HCT116 (cell line): ENCODE data around the gene RHEB. TPM values are rescaled to one million over a fixed set of nuclear protein-coding genes. Genes with fewer than 3 reads are reported as not detected.

ENCODE experiments used
- ATAC-seq: fragments of 200-7000 bp; cut with Tn5 transposase; 2 replicates; pipeline ENCODE4 v1.9.1; 2020; ENCODE audit warnings: mild to moderate bottlenecking, moderate library complexity
- BruUV-seq: library from RNA; stranded (reverse); fragments of 400-500 nt; replicated peaks from 2 replicates; lab custom pipeline; 2021; lab: Mats Ljungman, UMichigan
- CTCF ChIA-PET: fragments of 300-600 bp; sonication (Branson Sonifier 250); formaldehyde crosslinking; loops from one replicate; lab custom pipeline; 2021; ENCODE audit warnings: antibody characterized with exemption; lab: Charles Lee
- POLR2A ChIA-PET: fragments of 300-600, 350-600 bp; sonication (Branson Sonifier 250); formaldehyde crosslinking; loops from one replicate; lab custom pipeline; 2021; ENCODE audit warnings: antibody characterized with exemption; lab: Charles Lee
- RAD21 ChIA-PET, 2 experiments: fragments of 300-600 bp; sonication (Branson Sonifier 250); formaldehyde crosslinking; loops; one replicate each; lab custom pipeline; 2023; ENCODE audit warnings: low total read pairs in 2 of 2; ENCODE audit not compliant: uncharacterized antibody in 2 of 2, unreplicated experiment in 2 of 2, low non-redundant PET in 1 of 2; lab: Charles Lee
- DNase-seq: peaks from one replicate; pipeline ENCODE4 v3.0.0-alpha.2; 2010; ENCODE audit warnings: low read depth, low spot score
- H2AFZ ChIP-seq: fragments of 200-600 bp; shearing (Covaris generic), sonication (generic); 2 replicates; pipeline ENCODE4 v1.6.1; 2017; ENCODE audit warnings: low read depth, mixed run types, mixed read lengths, antibody characterized with exemption, low read length; ENCODE audit not compliant: poor library complexity, severe bottlenecking
- H3K27ac ChIP-seq: 2 replicates; pipeline ENCODE4 v1.5.1; 2012; ENCODE audit warnings: low read depth, low read length
- H3K27me3 ChIP-seq: fragments of 200-600 bp; sonication (generic); 2 replicates; pipeline ENCODE4 v1.6.1; 2016; ENCODE audit warnings: mixed run types, low read length, mixed read lengths; ENCODE audit not compliant: insufficient read depth
- H3K36me3 ChIP-seq, 2 experiments: fragments of 200-500 bp in 1 of 2; fragments of 200-600 bp in 1 of 2; sonication (Bioruptor generic) in 1 of 2; sonication (generic) in 1 of 2; 2 replicates each; pipeline versions ENCODE4 v1.5.1 to v1.6.1; 2014 to 2016; ENCODE audit warnings: low read length in 2 of 2, inconsistent platforms in 1 of 2, mixed read lengths in 1 of 2, mixed run types in 1 of 2; ENCODE audit not compliant: insufficient read depth in 2 of 2, control insufficient read depth in 1 of 2
- H3K4me1 ChIP-seq, 2 experiments: fragments of 200-600 bp in 1 of 2; sonication (generic) in 1 of 2; 2 replicates each; pipeline versions ENCODE4 v1.5.1 to v1.6.1; 2012 to 2017; ENCODE audit warnings: low read length in 2 of 2, inconsistent platforms in 1 of 2, mild to moderate bottlenecking in 1 of 2, mixed read lengths in 1 of 2, mixed run types in 1 of 2, moderate library complexity in 1 of 2; ENCODE audit not compliant: insufficient read depth in 2 of 2, control insufficient read depth in 1 of 2
- H3K4me2 ChIP-seq: fragments of 200-600 bp; sonication (generic); 2 replicates; pipeline ENCODE4 v1.6.1; 2017; ENCODE audit warnings: mixed run types, low read length, mixed read lengths
- H3K4me3 ChIP-seq, 2 experiments: fragments of 200-600 bp in 1 of 2; sonication (generic) in 1 of 2; replicated peaks in 1 of 2; 2 replicates each; pipeline ENCODE4 v1.5.1; 2011 to 2016; ENCODE audit warnings: low read length in 2 of 2, control low read depth in 1 of 2, low read depth in 1 of 2, mild to moderate bottlenecking in 1 of 2, mixed read lengths in 1 of 2, mixed run types in 1 of 2
- H3K79me2 ChIP-seq: fragments of 200-600 bp; sonication (generic); 2 replicates; pipeline ENCODE4 v1.6.1; 2017; ENCODE audit warnings: mild to moderate bottlenecking, mixed run types, low read length, moderate library complexity, mixed read lengths; ENCODE audit not compliant: insufficient read depth
- H3K9ac ChIP-seq: fragments of 200-600 bp; sonication (generic); 2 replicates; pipeline ENCODE4 v1.6.1; 2016; ENCODE audit warnings: low read length, mixed read lengths
- H3K9me2 ChIP-seq: fragments of 200-600 bp; sonication (generic), shearing (Covaris generic); 2 replicates; pipeline ENCODE4 v1.6.1; 2017; ENCODE audit warnings: mixed run types, mild to moderate bottlenecking, moderate library complexity; ENCODE audit not compliant: insufficient read depth
- H3K9me3 ChIP-seq, 2 experiments: fragments of 200-500 bp in 1 of 2; fragments of 200-600 bp in 1 of 2; sonication (Bioruptor generic) in 1 of 2; sonication (generic) in 1 of 2; 2 replicates each; pipeline ENCODE4 v1.6.1; 2014 to 2017; ENCODE audit warnings: low read length in 2 of 2, mixed read lengths in 2 of 2, inconsistent platforms in 1 of 2, low read depth in 1 of 2, mild to moderate bottlenecking in 1 of 2, mixed run types in 1 of 2, moderate library complexity in 1 of 2; ENCODE audit not compliant: control insufficient read depth in 1 of 2, insufficient read depth in 1 of 2
- H4K20me1 ChIP-seq: fragments of 200-600 bp; sonication (generic), shearing (Covaris generic); 2 replicates; pipeline ENCODE4 v1.6.1; 2017; ENCODE audit warnings: mixed run types, mild to moderate bottlenecking, moderate library complexity; ENCODE audit not compliant: insufficient read depth
- CEBPB ChIP-seq: IDR thresholded peaks from 2 replicates; pipeline ENCODE4 v1.6.1; 2012; ENCODE audit warnings: low read depth
- ELF1 ChIP-seq: IDR thresholded peaks from 2 replicates; pipeline ENCODE4 v1.6.1; 2012; ENCODE audit warnings: low read depth, borderline replicate concordance
- EZH2 ChIP-seq: fragments of 200-600 bp; sonication (generic); IDR thresholded peaks from 2 replicates; pipeline ENCODE4 v1.6.1; 2017; ENCODE audit warnings: antibody characterized with exemption, mixed run types
- FOSL1 ChIP-seq: IDR thresholded peaks from 2 replicates; pipeline ENCODE4 v1.6.1; 2012; ENCODE audit warnings: low read depth
- POLR2AphosphoS5 ChIP-seq: IDR thresholded peaks from 2 replicates; pipeline ENCODE4 v1.6.1; 2011; ENCODE audit warnings: mild to moderate bottlenecking, low read depth, low read length, moderate library complexity
- SP1 ChIP-seq: IDR thresholded peaks from 2 replicates; pipeline ENCODE4 v1.6.1; 2012; ENCODE audit warnings: low read depth
- TCF7L2 ChIP-seq: IDR thresholded peaks from 2 replicates; pipeline ENCODE4 v1.7.0; 2011; ENCODE audit warnings: borderline replicate concordance, inconsistent platforms; ENCODE audit not compliant: insufficient read depth, insufficient read length; ENCODE audit errors: extremely low read depth
- YY1 ChIP-seq: IDR thresholded peaks from 2 replicates; pipeline ENCODE4 v1.6.1; 2011; ENCODE audit warnings: low read length, low read depth, moderate library complexity, mild to moderate bottlenecking; ENCODE audit not compliant: insufficient replicate concordance; ENCODE audit errors: extremely low read depth
- ZBTB33 ChIP-seq: IDR thresholded peaks from 2 replicates; pipeline ENCODE4 v1.6.1; 2011; ENCODE audit warnings: mild to moderate bottlenecking, low read length, moderate library complexity; ENCODE audit not compliant: insufficient replicate concordance; ENCODE audit errors: extremely low read depth
- ZFX ChIP-seq: fragments of 450-650 bp; IDR thresholded peaks from 2 replicates; pipeline ENCODE4 v1.6.1; 2017
- intact Hi-C: fragments of 100-400 bp; cut with micrococcal nuclease; formaldehyde crosslinking; loops from 2 replicates; pipeline ENCODE4 v1.10.0; 2022
- total RNA-seq: library from RNA; stranded (reverse); gene quantifications from one replicate; pipeline ENCODE4 v1.2.1, GENCODE V29; 2021; ENCODE audit not compliant: unreplicated experiment
- TF ChIP-seq, protein P1 (sequence below): IDR thresholded peaks from 2 replicates; pipeline ENCODE4 v1.6.1; 2012
- TF ChIP-seq, protein P2 (sequence below): IDR thresholded peaks from 2 replicates; pipeline ENCODE4 v1.6.1; 2012
- TF ChIP-seq, protein P3 (sequence below): IDR thresholded peaks from 2 replicates; pipeline ENCODE4 v1.6.1; 2012; ENCODE audit warnings: low read depth

The RHEB gene
- total RNA-seq, 1 experiment from 2014 or later, result 114 TPM

GRCh38 chr7:151465169-151465568, 54.5 kb downstream of the RHEB start:
- Histone ChIP-seq H3K4me3 (no peak overlapping the region), H2AFZ (no peak overlapping the region), H3K36me3 (peaks cover 22 to 65% of the 10 kb centered on the region in 2 experiments), H3K9me3 (peaks cover 8 to 15% of the 10 kb centered on the region in 2 experiments; a peak in 2 of 4 replicates), H3K9ac (no peak overlapping the region), H3K4me2 (no peak overlapping the region), H3K4me1 (peaks cover 7 to 16% of the 10 kb centered on the region in 2 experiments), H4K20me1 (no peaks in the 10 kb centered on the region), H3K27me3 (no peaks in the 10 kb centered on the region), H3K79me2 (peaks cover 27% of the 10 kb centered on the region), H3K9me2 (no peaks in the 10 kb centered on the region), H3K27ac (no peak overlapping the region)
- no TSS peak for BruUV-seq
- RAD21 ChIA-PET, result no interaction called here
- POLR2A ChIA-PET, result no interaction called here
- TF ChIP-seq YY1, result no peak
- 0 out of 2 replicates have a peak, but pooled peaks have one; percentile 13 for TF ChIP-seq POLR2AphosphoS5
- no peak for TF ChIP-seq ELF1
- no peak for TF ChIP-seq ZFX
- TF ChIP-seq, protein P1, sequence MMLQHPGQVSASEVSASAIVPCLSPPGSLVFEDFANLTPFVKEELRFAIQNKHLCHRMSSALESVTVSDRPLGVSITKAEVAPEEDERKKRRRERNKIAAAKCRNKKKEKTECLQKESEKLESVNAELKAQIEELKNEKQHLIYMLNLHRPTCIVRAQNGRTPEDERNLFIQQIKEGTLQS, result no peak
- ATAC-seq (no peak), DNase-seq (no peak)
- intact Hi-C loops, result no loop called here
- CTCF ChIA-PET, result no interaction called here

- no peaks in the 10 kb centered on the region for H3K27me3 ChIP-seq
- BruUV-seq, result no TSS peak
- peaks cover 12 to 40% of the 10 kb centered on the region in 2 experiments for H3K36me3 ChIP-seq
- no peak overlapping the region for H3K4me3 ChIP-seq
- ATAC-seq, result no peak
- ChIA-PET CTCF (interaction anchor here (1.1 kb wide), 1 partner anchor 14 kb away, joined by 5 read pairs; no protein-coding TSS in a partner anchor), POLR2A (no interaction called here), RAD21 (no interaction called here)
- H4K20me1 ChIP-seq, result no peaks in the 10 kb centered on the region
- no peak overlapping the region for H3K9ac ChIP-seq
- H3K9me2 ChIP-seq, result no peaks in the 10 kb centered on the region
- peaks cover 8 to 15% of the 10 kb centered on the region in 2 experiments; a peak in 2 of 4 replicates for H3K9me3 ChIP-seq
- no peak for TF ChIP-seq TCF7L2
- no peak for TF ChIP-seq SP1
- no peak for TF ChIP-seq EZH2
- no peak for TF ChIP-seq FOSL1
- TF ChIP-seq, protein P2, sequence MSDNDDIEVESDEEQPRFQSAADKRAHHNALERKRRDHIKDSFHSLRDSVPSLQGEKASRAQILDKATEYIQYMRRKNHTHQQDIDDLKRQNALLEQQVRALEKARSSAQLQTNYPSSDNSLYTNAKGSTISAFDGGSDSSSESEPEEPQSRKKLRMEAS, result no peak
- TF ChIP-seq, protein P1, result no peak
- TF ChIP-seq CEBPB, result no peak
- TF ChIP-seq ZBTB33, result no peak
- TF ChIP-seq YY1, result no peak
- TF ChIP-seq, protein P3, sequence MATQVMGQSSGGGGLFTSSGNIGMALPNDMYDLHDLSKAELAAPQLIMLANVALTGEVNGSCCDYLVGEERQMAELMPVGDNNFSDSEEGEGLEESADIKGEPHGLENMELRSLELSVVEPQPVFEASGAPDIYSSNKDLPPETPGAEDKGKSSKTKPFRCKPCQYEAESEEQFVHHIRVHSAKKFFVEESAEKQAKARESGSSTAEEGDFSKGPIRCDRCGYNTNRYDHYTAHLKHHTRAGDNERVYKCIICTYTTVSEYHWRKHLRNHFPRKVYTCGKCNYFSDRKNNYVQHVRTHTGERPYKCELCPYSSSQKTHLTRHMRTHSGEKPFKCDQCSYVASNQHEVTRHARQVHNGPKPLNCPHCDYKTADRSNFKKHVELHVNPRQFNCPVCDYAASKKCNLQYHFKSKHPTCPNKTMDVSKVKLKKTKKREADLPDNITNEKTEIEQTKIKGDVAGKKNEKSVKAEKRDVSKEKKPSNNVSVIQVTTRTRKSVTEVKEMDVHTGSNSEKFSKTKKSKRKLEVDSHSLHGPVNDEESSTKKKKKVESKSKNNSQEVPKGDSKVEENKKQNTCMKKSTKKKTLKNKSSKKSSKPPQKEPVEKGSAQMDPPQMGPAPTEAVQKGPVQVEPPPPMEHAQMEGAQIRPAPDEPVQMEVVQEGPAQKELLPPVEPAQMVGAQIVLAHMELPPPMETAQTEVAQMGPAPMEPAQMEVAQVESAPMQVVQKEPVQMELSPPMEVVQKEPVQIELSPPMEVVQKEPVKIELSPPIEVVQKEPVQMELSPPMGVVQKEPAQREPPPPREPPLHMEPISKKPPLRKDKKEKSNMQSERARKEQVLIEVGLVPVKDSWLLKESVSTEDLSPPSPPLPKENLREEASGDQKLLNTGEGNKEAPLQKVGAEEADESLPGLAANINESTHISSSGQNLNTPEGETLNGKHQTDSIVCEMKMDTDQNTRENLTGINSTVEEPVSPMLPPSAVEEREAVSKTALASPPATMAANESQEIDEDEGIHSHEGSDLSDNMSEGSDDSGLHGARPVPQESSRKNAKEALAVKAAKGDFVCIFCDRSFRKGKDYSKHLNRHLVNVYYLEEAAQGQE, result no peak
- DNase-seq, result no peak
- no peaks in the 10 kb centered on the region for H3K79me2 ChIP-seq
- H3K27ac ChIP-seq, result no peak overlapping the region
- no peak overlapping the region for H2AFZ ChIP-seq
- H3K4me1 ChIP-seq, result peaks cover 18 to 29% of the 10 kb centered on the region in 2 experiments
- no peak overlapping the region for H3K4me2 ChIP-seq
- intact Hi-C loops, result loop anchor here (5.0 kb wide), 1 partner anchor 295 kb away; no protein-coding TSS in a partner anchor
Measured at GRCh38 chr7:151462306-151462779, 57.4 kb downstream of the RHEB start.
